Activated T-helper 2 cell treated with anti-CD3 and anti-CD28 coated beads, Interferon-gamma antibody, Interleukin-2, Interleukin-4, amounts not matched to agents 10 μg/mL and 5 μg/mL and 100 μg/mL, durations not matched to agents 14 hours and 24 hours and 36 hours (primary cell): ENCODE results near the gene TGM5. TPM values are rescaled to one million over a fixed set of nuclear protein-coding genes. Genes with fewer than 3 reads are reported as not detected.

Source experiments
- DNase-seq: peaks from one replicate; pipeline ENCODE4 v3.0.0; 2021; ENCODE audit warnings: low spot score
- H3K27ac Mint-ChIP-seq: one replicate; pipeline ENCODE4 v1.8.0; 2021; ENCODE audit warnings: mixed read lengths
- H3K27me3 Mint-ChIP-seq: one replicate; pipeline ENCODE4 v1.8.0; 2021; ENCODE audit warnings: low read depth, mixed read lengths
- H3K36me3 Mint-ChIP-seq: one replicate; pipeline ENCODE4 v1.8.0; 2021; ENCODE audit warnings: low read depth, mixed read lengths
- H3K4me1 Mint-ChIP-seq: one replicate; pipeline ENCODE4 v1.8.0; 2021; ENCODE audit warnings: low read depth, mixed read lengths
- H3K4me3 Mint-ChIP-seq: one replicate; pipeline ENCODE4 v1.8.0; 2021; ENCODE audit warnings: low read depth, mild to moderate bottlenecking, moderate library complexity, mixed read lengths
- H3K9me3 Mint-ChIP-seq: one replicate; pipeline ENCODE4 v1.8.0; 2021; ENCODE audit warnings: mixed read lengths
- intact Hi-C: fragments of 100-400 bp; cut with micrococcal nuclease; formaldehyde crosslinking; loops from one replicate; pipeline ENCODE4 v1.15.1; 2023
- total RNA-seq: library from RNA; stranded (reverse); gene quantifications from 2 replicates; pipeline ENCODE4 v1.2.3, GENCODE V29; 2022

Gene TGM5
- total RNA-seq, 1 donor from 2014 or later: 0.09 TPM

DNA sequence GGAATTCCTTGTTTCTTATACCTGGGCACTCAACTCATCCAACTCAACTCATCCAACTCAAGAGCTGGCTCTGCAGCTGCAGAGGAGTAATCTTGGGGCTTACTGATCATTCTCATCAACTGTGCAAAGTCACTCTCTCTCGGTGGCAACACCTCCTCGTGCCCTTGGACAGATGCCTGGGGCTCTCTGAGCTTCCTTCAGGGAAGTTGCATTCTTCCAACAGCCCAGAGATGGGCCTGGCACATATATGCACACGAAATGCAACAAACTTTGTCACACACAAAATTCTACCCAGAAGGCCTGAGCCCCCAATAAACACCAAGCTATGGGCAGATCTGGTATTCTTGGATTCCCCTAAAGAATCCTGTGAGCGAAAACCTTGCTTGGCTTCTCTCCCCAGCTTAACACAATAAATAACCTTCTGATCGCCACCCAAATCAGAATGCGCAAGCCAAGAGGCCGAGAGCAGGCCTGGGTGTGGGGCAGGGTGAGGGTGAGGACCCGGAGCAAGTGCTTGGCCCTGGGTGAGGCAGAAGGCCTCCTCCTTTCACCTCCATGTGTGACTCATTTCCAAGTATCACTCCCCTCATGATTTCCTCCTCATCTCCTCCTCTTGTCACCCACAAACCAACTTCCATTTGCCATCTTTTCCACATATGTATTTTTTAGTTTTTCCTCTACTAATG is 15.4 kb downstream of the TGM5 start:
- H3K36me3 Mint-ChIP-seq: no peaks in the 10 kb centered on the region
- H3K9me3 Mint-ChIP-seq: no peaks in the 10 kb centered on the region
- peak overlapping the region; percentile 88 for H3K27ac Mint-ChIP-seq
- no peak overlapping the region for H3K4me3 Mint-ChIP-seq
- H3K4me1 Mint-ChIP-seq: peaks cover 51% of the 10 kb centered on the region
- intact Hi-C loops: no loop called here
- DNase-seq: no peak
- H3K27me3 Mint-ChIP-seq: peaks cover 4% of the 10 kb centered on the region

DNA sequence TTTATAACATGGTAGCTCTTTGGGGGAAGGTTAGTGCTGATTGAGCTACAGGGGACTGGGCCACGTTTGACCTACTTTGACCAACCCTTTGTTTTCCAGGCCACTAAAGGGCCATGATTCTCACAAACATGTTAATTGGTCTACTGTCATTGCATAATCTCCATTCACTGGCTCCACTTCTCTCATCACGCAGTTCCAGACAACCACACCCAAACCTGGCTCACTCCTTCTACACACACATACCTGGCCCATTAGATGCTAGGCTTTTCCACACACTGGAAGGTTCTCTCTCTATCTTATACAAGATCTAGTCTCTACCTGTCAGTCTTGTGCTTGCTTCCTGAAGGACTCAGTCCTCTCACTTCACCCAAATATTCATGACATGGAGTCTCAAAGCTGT is 15.9 kb downstream of the TGM5 start:
- Mint-ChIP-seq H3K4me1 (peaks cover 51% of the 10 kb centered on the region), H3K9me3 (no peaks in the 10 kb centered on the region), H3K36me3 (no peaks in the 10 kb centered on the region), H3K27ac (peak overlapping the region; percentile 4), H3K4me3 (no peak overlapping the region), H3K27me3 (peaks cover 6% of the 10 kb centered on the region)
- no peak for DNase-seq
- intact Hi-C loops: no loop called here

DNA sequence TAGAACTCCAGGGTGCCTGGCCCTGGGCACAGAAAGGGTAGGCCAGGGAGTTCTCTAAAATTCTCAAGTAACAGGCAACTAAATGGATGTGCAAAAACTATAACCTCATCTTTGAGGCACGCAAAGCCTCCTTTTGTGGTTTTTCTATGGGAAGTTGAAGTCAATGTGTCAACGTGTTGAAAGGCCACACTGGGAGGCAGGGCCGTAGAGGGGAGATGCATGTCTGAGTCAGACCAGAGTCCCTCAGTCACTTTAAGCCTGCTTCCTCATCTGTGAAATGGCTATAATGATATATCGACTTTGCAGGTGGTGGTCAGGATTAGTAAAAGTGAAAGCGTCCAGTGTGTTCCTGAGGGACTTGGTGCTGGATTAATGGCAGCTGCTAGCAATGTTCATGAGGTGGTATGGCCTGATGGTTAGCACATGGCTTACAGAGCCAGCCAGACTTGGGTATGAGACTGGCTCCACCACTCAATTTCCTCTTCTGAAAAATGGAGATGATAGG is 17.0 kb downstream of the TGM5 start:
- Mint-ChIP-seq H3K4me1 (peaks cover 51% of the 10 kb centered on the region), H3K27ac (peak overlapping the region; percentile 83)

DNA sequence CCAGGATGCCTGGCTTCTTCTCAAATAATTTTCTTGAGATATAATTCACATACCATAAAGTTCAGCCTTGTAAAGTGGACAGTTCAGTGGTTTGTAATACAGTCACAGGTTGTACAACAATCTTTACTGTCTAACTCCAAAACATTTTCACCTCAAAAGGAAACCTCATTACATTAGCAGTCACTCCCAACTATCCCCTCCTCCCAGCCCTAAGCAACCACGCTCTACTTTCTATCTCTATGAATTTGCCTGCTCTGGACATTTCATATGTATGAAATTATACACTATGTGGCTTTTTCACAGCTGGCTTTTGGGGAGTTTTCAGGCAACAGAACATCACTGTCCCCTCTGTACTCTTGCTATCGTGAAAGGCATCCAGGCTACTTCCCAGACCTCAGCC is 17.5 kb downstream of the TGM5 start:
- H3K27ac Mint-ChIP-seq: peak overlapping the region; percentile 83
- peaks cover 3% of the 10 kb centered on the region for H3K27me3 Mint-ChIP-seq

More for the DNA sequence above, 17.0 kb downstream of the TGM5 start:
- intact Hi-C loops: no loop called here
- H3K36me3 Mint-ChIP-seq: no peaks in the 10 kb centered on the region
- no peaks in the 10 kb centered on the region for H3K9me3 Mint-ChIP-seq
- no peak for DNase-seq
- peaks cover 6% of the 10 kb centered on the region for H3K27me3 Mint-ChIP-seq
- H3K4me3 Mint-ChIP-seq: no peak overlapping the region

DNA sequence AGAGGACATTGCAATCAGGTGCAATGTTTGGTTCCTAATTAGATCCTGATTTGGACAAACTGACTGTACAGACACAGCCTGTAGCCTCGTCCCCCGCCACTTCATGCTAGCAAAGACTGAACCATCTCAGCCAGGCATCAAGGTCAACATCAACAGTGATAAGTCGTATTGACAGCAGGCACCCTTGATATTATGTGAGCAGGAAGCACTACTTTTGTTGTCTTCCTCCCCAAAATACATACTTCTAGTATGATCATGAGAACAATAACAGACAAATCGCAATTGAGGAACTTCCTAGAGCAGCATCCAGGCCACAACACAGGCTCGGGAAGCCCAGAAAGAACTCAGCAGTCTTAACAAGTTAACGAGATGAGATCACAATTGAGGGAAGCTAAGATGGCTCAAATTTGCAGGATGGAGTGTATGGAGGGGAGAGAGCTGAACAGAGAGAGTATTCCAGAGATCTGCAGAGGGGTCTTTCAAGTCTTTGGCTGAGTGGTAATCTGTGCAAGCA is 20.4 kb downstream of the TGM5 start:
- Mint-ChIP-seq H3K9me3 (no peaks in the 10 kb centered on the region), H3K4me3 (no peak overlapping the region), H3K27me3 (peaks cover 3% of the 10 kb centered on the region), H3K4me1 (peaks cover 26% of the 10 kb centered on the region), H3K36me3 (no peaks in the 10 kb centered on the region), H3K27ac (no peak overlapping the region)
- no peak for DNase-seq
- intact Hi-C loops: no loop called here

More for the DNA sequence above, 17.5 kb downstream of the TGM5 start:
- Mint-ChIP-seq H3K4me1 (peaks cover 49% of the 10 kb centered on the region), H3K9me3 (no peaks in the 10 kb centered on the region), H3K4me3 (no peak overlapping the region), H3K36me3 (no peaks in the 10 kb centered on the region)
- no peak for DNase-seq
- intact Hi-C loops: no loop called here

DNA sequence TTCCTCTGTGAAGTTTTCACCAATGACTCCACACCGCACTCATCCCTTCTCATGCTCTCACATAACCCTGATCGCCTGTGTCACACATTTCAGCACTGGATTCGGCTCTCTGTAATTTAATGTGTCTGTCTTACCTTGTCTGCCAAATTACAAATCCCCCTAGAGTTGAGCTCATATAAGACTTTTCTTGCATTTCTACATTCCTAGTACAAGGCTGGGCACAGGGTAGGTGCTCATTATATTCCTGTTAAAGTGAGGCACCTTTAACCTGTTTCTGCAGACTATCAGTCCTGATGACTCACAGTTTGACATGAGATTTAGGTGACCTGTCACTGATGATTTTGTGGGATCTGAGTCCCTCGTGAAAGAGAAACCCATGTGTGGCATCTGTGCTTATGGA is 22.6 kb downstream of the TGM5 start:
- Mint-ChIP-seq H3K27me3 (peaks cover 3% of the 10 kb centered on the region), H3K9me3 (no peaks in the 10 kb centered on the region), H3K4me3 (no peak overlapping the region), H3K4me1 (peaks cover 21% of the 10 kb centered on the region), H3K36me3 (no peaks in the 10 kb centered on the region), H3K27ac (no peak overlapping the region)
- no peak for DNase-seq
- intact Hi-C loops: no loop called here

DNA sequence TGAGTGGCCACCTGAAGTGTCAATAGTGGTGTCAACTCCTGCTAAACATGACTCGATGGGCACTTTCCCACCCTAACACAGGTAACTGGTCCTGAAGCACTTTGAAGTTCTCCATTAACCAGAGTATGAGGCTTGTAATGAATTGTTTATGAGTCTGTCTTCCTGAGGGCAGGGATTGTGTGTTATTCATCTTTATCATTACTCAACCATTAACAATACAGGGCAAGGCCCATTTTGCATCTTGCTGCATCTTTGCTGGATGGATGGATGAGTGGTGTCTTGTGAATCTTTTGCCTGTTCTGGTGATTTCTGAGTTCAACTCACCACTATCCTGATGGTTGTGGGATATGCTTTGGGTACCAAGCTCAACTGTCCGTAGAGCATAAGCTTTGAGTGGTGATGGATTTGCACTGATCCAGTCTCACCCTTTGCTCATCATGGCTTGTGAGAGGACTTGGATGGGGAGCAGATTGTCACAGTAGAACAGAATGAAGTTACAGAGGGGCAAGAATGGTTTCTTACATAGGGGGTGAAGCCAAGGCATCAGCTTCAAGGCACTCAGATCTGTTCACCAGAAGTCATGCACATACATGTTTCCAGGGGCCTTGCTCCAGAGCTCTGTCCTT is 23.6 kb downstream of the TGM5 start:
- H3K4me3 Mint-ChIP-seq: no peak overlapping the region
- peaks cover 3% of the 10 kb centered on the region for H3K27me3 Mint-ChIP-seq
- DNase-seq: no peak
- no peak overlapping the region for H3K27ac Mint-ChIP-seq
- intact Hi-C loops: no loop called here
- H3K9me3 Mint-ChIP-seq: no peaks in the 10 kb centered on the region
- H3K36me3 Mint-ChIP-seq: no peaks in the 10 kb centered on the region
- H3K4me1 Mint-ChIP-seq: peaks cover 19% of the 10 kb centered on the region

DNA sequence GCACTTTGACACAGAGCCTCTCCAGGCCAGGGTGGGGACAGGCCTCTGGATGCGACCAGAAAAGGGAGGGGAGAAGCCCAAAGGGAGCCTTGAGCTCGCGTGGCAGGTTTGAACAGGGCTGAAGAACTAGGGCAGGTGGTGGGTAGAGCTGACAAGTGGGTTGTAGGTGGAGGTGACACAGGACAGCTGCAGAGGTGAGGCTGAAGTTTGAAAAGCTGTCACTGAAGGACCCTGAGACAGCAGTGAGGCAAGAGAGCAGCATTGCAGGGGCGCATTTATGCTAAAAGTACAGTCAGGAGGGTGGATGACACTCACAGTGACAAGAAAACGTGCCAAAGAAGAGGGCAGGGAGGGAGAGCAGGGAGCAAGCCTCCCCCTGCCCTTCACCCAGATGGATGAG is 24.1 kb downstream of the TGM5 start:
- no peak overlapping the region for H3K4me3 Mint-ChIP-seq

DNA sequence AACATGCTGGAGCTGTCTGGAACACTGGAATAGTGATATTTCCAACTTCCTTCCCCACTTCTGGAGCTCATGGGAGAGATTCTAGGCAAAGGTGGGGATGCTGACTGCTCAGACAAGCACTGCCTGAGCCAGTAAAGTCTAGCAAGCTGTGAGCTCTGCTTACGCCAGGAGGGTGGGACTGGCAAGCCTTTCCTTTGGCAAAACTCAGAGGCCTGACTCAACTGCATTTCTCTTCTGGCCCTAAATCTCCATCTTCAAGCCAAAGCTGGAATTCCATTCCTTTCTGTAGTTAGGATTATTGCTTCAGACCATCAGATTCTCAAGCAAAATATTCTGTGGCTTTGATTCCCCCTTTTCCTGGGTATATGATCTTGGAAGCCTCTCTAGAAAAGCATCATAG is 25.6 kb downstream of the TGM5 start:
- Mint-ChIP-seq H3K4me3 (no peak overlapping the region), H3K4me1 (peaks cover 16% of the 10 kb centered on the region), H3K9me3 (no peaks in the 10 kb centered on the region), H3K27me3 (no peaks in the 10 kb centered on the region), H3K27ac (no peak overlapping the region), H3K36me3 (no peaks in the 10 kb centered on the region)
- DNase-seq: no peak
- intact Hi-C loops: no loop called here

More for the DNA sequence above, 24.1 kb downstream of the TGM5 start:
- intact Hi-C loops: no loop called here
- no peak overlapping the region for H3K27ac Mint-ChIP-seq
- no peak for DNase-seq
- peaks cover 19% of the 10 kb centered on the region for H3K4me1 Mint-ChIP-seq
- no peaks in the 10 kb centered on the region for H3K36me3 Mint-ChIP-seq
- H3K9me3 Mint-ChIP-seq: no peaks in the 10 kb centered on the region
- peaks cover 3% of the 10 kb centered on the region for H3K27me3 Mint-ChIP-seq

DNA sequence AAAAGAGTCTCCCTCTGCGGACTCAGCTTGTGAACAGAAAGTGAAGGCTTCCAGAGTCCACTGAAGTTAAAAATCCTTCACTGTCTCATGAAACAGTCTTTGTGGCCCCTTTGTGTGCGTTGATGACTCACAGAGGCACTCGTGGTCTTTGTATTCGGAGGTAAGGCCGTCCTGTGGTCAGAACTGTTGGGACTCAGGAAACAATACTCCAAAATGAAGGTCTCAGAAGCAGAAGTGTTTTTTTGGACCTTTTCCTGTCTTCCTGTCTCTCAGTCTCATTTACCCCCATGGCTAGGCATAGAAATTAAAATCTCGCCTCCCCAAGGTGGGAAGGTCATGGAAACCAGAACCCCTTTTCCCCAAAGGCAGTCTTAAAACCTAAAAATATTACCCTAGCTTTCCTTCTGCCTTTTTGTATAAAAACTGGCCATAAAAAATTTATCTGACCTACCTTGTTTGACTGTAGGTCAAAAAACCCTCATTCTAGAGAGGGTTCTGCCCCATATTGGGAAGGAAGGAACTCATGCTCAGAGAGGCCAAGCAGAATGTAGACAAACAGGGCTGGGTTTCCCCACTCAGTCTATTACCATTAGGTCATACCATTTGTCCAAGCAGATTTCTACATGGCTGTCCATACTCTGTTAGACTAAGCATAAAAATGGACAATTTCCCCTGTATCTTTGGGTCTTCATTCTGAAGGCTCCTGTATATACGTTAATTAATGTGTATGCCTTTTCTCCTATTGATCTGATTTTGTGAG is 26.8 kb downstream of the TGM5 start:
- Mint-ChIP-seq H3K36me3 (no peaks in the 10 kb centered on the region), H3K4me3 (no peak overlapping the region), H3K27me3 (no peaks in the 10 kb centered on the region), H3K9me3 (no peaks in the 10 kb centered on the region), H3K27ac (peak overlapping the region; percentile 12), H3K4me1 (peaks cover 16% of the 10 kb centered on the region)
- intact Hi-C loops: no loop called here
- DNase-seq: no peak

DNA sequence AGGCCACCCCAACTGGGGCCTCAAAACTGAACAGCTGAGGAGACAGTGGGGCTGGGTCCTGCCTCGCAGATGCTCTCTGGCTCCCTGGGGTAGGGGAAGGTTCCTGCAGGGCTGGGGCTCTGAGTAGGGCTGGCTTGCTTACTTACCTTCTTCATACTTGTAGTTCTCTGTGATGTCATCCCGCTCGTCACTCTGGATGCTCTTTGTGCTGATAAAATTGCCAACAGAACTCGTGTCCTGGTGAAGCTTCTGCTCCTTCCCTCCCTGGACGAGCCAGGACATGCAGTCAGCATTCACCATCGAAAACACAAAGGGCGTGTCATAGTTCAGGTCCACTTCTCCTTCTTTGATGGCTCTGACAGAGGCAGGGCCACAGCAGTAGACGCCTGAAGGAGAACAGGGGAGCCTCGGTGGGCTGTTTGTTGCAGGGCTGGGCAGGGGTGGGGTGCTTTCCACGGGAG is 28.0 kb downstream of the TGM5 start:
- H3K4me1 Mint-ChIP-seq: peaks cover 16% of the 10 kb centered on the region

DNA sequence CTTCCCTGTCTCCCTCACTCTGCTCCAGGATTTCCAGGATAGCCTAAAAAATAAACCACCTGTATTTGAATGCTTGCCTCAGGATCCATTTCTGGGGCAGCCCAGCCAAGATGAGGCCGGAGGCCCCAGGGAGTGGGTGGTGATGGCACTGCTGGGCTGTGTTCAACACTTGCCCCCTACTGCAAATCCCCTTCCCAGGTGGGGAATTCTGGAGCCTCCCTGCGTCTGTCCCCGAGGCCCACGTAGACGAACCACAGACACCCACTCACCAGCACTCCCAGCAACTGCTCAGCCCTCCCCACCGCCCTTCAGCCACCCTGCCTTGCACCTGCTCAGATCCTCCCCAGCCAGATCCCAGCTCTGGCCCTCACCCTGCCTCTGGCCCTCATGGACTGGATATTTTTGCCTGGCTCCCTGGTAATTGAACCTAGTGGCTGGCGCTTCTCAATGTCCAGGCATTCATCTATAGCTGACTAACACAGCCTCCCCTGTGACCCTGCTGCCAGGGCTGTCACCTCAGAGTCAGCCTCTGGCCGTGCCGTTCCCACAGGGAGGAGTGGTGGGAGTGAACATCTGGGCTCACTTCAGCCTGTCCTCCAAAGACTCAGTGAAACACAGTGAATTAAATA is 28.8 kb downstream of the TGM5 start:
- Mint-ChIP-seq H3K4me3 (no peak overlapping the region), H3K9me3 (no peaks in the 10 kb centered on the region), H3K27ac (no peak overlapping the region), H3K27me3 (no peaks in the 10 kb centered on the region), H3K4me1 (peaks cover 16% of the 10 kb centered on the region), H3K36me3 (no peaks in the 10 kb centered on the region)
- intact Hi-C loops: no loop called here
- DNase-seq: no peak

More for the DNA sequence above, 28.0 kb downstream of the TGM5 start:
- no peaks in the 10 kb centered on the region for H3K27me3 Mint-ChIP-seq
- H3K27ac Mint-ChIP-seq: no peak overlapping the region
- no peaks in the 10 kb centered on the region for H3K9me3 Mint-ChIP-seq
- no peaks in the 10 kb centered on the region for H3K36me3 Mint-ChIP-seq
- intact Hi-C loops: no loop called here
- no peak overlapping the region for H3K4me3 Mint-ChIP-seq
- no peak for DNase-seq
